ENCODE results near the gene KICS2.
"Not testable (repeated sequence)": the region's sequence is repeated elsewhere in the genome, so short reads cannot be mapped to it uniquely, and the experiment has no call there.

Gene KICS2

DNA sequence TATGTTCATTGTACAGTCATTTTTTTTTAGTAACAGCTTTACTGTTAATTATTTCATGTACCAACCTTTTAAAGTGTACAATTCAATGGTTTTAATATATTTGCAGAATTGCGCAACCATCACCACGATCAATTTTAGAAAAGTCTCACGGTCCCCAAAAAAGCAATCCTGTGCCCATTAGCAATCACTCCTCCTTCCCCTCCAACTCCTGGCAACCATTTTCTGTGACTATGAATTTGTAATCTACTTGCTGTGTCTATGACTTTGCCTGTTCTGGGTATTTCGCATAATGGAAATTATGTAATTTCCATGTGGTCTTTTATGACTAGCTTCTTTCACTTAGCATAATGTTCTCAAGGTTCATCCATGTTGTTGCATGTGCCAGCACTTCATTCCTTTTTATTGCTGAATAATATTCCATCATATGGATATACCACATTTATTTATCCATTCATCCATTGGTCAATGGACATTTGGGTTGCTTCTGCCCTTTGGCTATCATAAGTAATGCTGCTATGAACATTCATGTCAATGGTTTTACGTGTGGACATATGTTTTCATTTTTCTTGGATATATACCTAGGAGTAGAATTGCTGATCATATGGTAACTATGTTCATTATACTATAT is 9.9 kb downstream of the KICS2 start:
- Histone ChIP-seq H3K9me3 (ENCODE audit: low read length) (no peaks in the 10 kb centered on the region), H3K27ac (ENCODE audit: low read depth, low read length) (no peak overlapping the region), H3K27me3 (ENCODE audit: control insufficient read depth in 1 of 2, insufficient read depth in 2 of 2, low read length in 2 of 2) (no peaks in the 10 kb centered on the region), H3K36me3 (ENCODE audit: insufficient read depth, low read length) (no peaks in the 10 kb centered on the region), H3K4me1 (ENCODE audit: insufficient read depth, low read length) (no peaks in the 10 kb centered on the region), H3K9ac (ENCODE audit: low read length) (no peak overlapping the region), H3K4me3 (ENCODE audit: low read depth in 1 of 2, low read length in 2 of 2) (no peak overlapping the region)

DNA sequence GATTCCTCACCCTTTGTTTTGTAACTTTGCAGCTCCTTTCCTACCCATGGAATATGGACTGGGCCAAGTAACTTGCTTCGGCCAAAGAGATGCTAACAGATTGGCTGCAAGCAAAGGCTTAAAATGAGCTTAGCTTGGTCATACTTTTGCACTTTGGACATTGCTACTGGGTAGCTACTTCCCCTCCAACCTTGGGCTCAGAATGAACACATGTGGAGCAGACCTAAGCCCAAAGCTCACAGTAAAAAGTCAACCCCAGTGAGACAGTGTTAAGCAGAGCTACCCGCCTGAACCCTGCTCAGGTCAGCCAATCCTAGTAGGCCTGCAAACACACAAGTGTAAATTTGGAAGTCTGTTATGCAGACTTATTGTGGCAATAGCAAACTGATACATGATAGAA is 14.6 kb downstream of the KICS2 start:
- no peak overlapping the region for H3K4me3 ChIP-seq (ENCODE audit: low read depth in 1 of 2, low read length in 2 of 2)

DNA sequence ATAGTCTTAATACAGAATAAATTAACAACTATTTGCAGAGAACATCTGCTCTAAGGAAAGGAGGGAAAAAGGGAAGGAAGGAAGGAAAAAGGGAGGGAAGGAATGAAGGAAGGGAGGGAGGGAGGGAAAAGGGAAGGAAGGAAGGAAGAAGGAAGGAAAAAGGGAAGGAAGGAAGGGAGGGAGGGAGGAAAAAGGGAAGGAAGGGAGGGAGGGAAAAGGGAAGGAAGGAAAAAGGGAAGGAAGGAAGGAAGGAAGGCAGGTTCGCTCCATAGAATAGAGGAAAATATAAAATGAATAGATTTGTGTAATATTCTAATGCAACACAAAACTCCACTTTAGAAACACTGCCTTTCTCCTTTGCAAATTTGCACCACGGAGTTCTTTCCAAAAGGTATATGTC is 16.6 kb downstream of the KICS2 start:
- Histone ChIP-seq H3K4me3 (ENCODE audit: low read depth in 1 of 2, low read length in 2 of 2) (no peak overlapping the region), H3K9me3 (ENCODE audit: low read length) (no peaks in the 10 kb centered on the region), H3K4me1 (ENCODE audit: insufficient read depth, low read length) (no peaks in the 10 kb centered on the region), H3K27ac (ENCODE audit: low read depth, low read length) (no peak overlapping the region), H3K36me3 (ENCODE audit: insufficient read depth, low read length) (no peaks in the 10 kb centered on the region), H3K27me3 (ENCODE audit: control insufficient read depth in 1 of 2, insufficient read depth in 2 of 2, low read length in 2 of 2) (no peaks in the 10 kb centered on the region), H3K9ac (ENCODE audit: low read length) (no peak overlapping the region)

More for the DNA sequence above, 14.6 kb downstream of the KICS2 start:
- no peak overlapping the region for H3K27ac ChIP-seq (ENCODE audit: low read depth, low read length)
- no peaks in the 10 kb centered on the region for H3K27me3 ChIP-seq (ENCODE audit: control insufficient read depth in 1 of 2, insufficient read depth in 2 of 2, low read length in 2 of 2)
- H3K9me3 ChIP-seq (ENCODE audit: low read length): no peaks in the 10 kb centered on the region
- H3K9ac ChIP-seq (ENCODE audit: low read length): no peak overlapping the region
- no peaks in the 10 kb centered on the region for H3K36me3 ChIP-seq (ENCODE audit: insufficient read depth, low read length)
- H3K4me1 ChIP-seq (ENCODE audit: insufficient read depth, low read length): no peaks in the 10 kb centered on the region

DNA sequence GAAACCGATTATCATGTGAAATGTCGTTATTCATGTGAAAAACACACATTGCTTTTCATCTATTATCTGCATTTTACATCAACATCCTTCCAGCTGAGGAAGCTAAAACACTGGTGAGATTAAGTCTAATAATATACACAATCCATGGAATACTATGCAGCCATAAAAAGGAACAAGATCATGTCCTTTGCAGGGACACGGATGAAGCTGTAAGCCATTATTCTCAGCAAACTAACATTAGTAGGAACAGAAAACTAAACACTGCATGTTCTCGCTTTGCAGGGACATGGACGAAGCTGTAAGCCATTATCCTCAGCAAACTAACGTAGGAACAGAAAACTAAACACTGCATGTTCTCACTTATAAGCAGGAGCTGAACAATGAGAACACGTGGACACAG is 18.3 kb downstream of the KICS2 start:
- no peaks in the 10 kb centered on the region for H3K9me3 ChIP-seq (ENCODE audit: low read length)
- no peaks in the 10 kb centered on the region for H3K4me1 ChIP-seq (ENCODE audit: insufficient read depth, low read length)
- no peak overlapping the region for H3K27ac ChIP-seq (ENCODE audit: low read depth, low read length)
- H3K27me3 ChIP-seq (ENCODE audit: control insufficient read depth in 1 of 2, insufficient read depth in 2 of 2, low read length in 2 of 2): no peaks in the 10 kb centered on the region
- H3K4me3 ChIP-seq (ENCODE audit: low read depth in 1 of 2, low read length in 2 of 2): no peak overlapping the region
- no peaks in the 10 kb centered on the region for H3K36me3 ChIP-seq (ENCODE audit: insufficient read depth, low read length)
- H3K9ac ChIP-seq (ENCODE audit: low read length): no peak overlapping the region

DNA sequence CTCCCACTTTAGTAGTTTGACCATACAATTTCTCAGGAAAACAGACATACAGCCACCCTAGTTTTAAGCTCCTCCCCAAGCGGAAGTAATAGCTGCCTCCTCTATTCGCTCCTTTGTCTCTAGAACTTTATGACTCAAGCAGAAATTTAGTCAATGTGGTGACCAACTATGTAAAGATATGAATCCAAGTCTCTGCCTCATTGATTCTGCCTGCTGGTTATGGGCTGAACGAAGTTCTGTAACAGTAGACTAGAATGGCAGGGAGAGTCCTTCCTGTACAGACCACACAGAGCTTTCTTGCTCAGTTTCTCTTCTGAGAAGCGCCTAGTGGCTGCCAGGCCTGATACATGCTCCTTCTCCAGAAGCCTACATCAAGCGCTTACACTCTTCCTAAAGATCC is 19.1 kb downstream of the KICS2 start:
- Histone ChIP-seq H3K27me3 (ENCODE audit: control insufficient read depth in 1 of 2, insufficient read depth in 2 of 2, low read length in 2 of 2) (no peaks in the 10 kb centered on the region), H3K4me3 (ENCODE audit: low read depth in 1 of 2, low read length in 2 of 2) (no peak overlapping the region), H3K36me3 (ENCODE audit: insufficient read depth, low read length) (no peaks in the 10 kb centered on the region), H3K9me3 (ENCODE audit: low read length) (no peaks in the 10 kb centered on the region), H3K9ac (ENCODE audit: low read length) (no peak overlapping the region), H3K27ac (ENCODE audit: low read depth, low read length) (no peak overlapping the region), H3K4me1 (ENCODE audit: insufficient read depth, low read length) (no peaks in the 10 kb centered on the region)

DNA sequence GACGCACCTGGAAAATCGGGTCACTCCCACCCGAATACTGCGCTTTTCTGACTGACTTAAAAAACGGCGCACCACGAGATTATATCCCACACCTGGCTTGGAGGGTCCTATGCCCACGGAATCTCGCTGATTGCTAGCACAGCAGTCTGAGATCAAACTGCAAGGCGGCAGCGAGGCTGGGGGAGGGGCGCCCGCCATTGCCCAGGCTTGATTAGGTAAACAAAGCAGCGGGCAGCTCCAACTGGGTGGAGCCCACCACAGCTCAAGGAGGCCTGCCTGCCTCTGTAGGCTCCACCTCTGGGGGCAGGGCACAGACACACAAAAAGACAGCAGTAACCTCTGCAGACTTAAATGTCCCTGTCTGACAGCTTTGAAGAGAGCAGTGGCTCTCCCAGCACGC is 26.3 kb downstream of the KICS2 start:
- H3K36me3 ChIP-seq (ENCODE audit: insufficient read depth, low read length); H3K9me3 ChIP-seq (ENCODE audit: low read length); H3K27me3 ChIP-seq (ENCODE audit: control insufficient read depth in 1 of 2, insufficient read depth in 2 of 2, low read length in 2 of 2); H3K4me3 ChIP-seq (ENCODE audit: low read depth in 1 of 2, low read length in 2 of 2); H3K27ac ChIP-seq (ENCODE audit: low read depth, low read length); H3K9ac ChIP-seq (ENCODE audit: low read length); H3K4me1 ChIP-seq (ENCODE audit: insufficient read depth, low read length): not testable (repeated sequence)

DNA sequence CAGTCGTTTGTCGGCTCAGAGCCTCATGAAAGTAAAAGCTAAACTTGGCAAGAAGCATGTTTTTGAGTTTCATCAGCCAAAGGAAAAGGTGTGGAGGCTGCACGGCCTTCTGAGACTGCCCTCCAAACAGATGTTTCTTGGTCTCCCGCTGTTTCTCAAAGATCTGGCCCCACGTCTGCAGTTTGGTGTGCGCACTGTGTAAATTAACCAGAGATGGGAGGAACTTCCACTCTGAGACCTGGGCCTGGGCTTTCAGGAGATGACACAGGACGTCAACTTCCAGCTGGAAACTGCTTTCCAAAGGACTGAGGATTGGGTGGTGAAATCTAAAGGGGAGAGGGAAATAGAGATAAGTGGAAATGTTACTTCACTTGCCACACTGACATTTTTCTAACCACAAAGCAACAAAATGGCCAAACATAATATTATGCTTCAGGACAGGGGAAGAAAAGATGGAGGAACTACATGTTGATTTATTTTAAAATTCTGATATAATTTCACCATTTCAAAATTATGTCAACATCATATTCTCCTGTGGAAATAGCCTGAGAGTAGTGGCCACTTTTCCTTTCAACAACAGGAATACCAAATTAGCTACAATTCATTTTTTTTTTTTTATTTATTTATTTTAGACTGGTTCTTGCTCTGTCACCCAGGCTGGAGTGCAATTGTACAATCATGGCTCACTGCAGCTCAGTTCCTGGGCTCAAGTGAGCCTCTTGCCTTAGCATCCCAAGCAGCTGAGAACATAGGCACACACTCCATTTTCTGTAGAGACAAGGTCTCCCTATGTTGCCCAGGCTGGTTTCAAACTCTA is 27.6 kb downstream of the KICS2 start:
- Histone ChIP-seq H3K4me3 (ENCODE audit: low read depth in 1 of 2, low read length in 2 of 2) (no peak overlapping the region), H3K9ac (ENCODE audit: low read length) (no peak overlapping the region), H3K4me1 (ENCODE audit: insufficient read depth, low read length) (no peaks in the 10 kb centered on the region), H3K9me3 (ENCODE audit: low read length) (no peaks in the 10 kb centered on the region), H3K36me3 (ENCODE audit: insufficient read depth, low read length) (no peaks in the 10 kb centered on the region), H3K27me3 (ENCODE audit: control insufficient read depth in 1 of 2, insufficient read depth in 2 of 2, low read length in 2 of 2) (no peaks in the 10 kb centered on the region), H3K27ac (ENCODE audit: low read depth, low read length) (no peak overlapping the region)

DNA sequence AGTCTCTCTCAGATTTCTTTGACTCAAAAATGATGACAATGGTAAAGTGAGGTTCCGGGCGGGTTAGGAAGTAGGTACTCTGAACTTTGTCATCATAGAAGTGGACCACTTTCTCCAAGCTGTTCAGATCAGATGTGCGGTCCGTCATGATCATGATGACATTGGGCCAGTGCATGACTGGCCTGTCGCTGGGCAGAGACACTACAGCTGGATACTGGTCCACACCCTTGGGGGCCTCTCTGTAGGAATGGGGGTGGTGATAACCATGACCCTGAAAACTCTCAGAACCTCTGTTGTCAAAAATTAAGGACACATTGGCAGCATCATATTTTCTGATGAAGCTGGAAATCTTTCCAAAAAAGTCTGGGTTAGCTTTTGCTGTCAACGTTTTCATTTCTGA is 28.2 kb downstream of the KICS2 start:
- Histone ChIP-seq H3K27ac (ENCODE audit: low read depth, low read length) (no peak overlapping the region), H3K9ac (ENCODE audit: low read length) (no peak overlapping the region)

DNA sequence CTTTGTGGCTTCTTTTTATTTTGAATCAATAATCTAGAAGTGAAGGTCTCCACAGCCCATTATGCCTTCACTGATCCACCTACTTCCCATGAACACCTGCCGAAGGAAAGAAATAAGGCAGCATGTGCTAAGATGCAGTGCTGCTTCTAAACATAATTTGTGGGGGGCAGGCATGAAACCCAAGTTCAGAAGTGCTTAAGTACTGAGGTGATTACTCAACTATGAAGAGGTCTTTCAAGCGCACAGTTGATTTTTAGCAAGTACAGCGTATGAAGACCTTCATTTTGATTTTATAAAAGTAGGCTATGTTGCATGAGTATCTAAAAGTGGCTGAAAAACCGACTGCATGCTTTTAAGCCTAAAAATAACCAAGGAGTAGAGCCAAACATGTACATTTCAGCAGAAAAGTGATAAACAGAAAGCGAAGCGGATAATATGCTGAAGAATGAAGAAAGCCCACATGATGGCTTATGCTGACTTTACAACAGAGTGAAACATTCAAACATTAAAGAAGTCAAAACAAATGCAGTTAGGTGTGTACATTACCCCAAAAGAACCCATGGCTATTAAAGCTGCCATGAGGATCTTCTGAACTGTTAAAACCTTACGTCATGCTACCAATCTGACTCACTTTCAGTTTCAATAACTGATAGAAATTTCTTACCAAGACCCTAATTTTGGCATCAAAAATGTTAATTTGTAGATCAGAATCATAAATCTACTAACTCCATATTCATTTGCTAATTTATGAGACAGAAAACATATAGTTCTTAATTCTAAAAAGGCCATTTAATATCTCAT is 29.3 kb downstream of the KICS2 start:
- H3K27ac ChIP-seq (ENCODE audit: low read depth, low read length): no peak overlapping the region
- no peaks in the 10 kb centered on the region for H3K4me1 ChIP-seq (ENCODE audit: insufficient read depth, low read length)
- no peaks in the 10 kb centered on the region for H3K36me3 ChIP-seq (ENCODE audit: insufficient read depth, low read length)
- H3K9me3 ChIP-seq (ENCODE audit: low read length): no peaks in the 10 kb centered on the region
- no peak overlapping the region for H3K4me3 ChIP-seq (ENCODE audit: low read depth in 1 of 2, low read length in 2 of 2)
- no peak overlapping the region for H3K9ac ChIP-seq (ENCODE audit: low read length)
- H3K27me3 ChIP-seq (ENCODE audit: control insufficient read depth in 1 of 2, insufficient read depth in 2 of 2, low read length in 2 of 2): no peaks in the 10 kb centered on the region

More for the DNA sequence above, 28.2 kb downstream of the KICS2 start:
- H3K4me3 ChIP-seq (ENCODE audit: low read depth in 1 of 2, low read length in 2 of 2): no peak overlapping the region
- H3K36me3 ChIP-seq (ENCODE audit: insufficient read depth, low read length): no peaks in the 10 kb centered on the region
- no peaks in the 10 kb centered on the region for H3K4me1 ChIP-seq (ENCODE audit: insufficient read depth, low read length)
- no peaks in the 10 kb centered on the region for H3K27me3 ChIP-seq (ENCODE audit: control insufficient read depth in 1 of 2, insufficient read depth in 2 of 2, low read length in 2 of 2)
- H3K9me3 ChIP-seq (ENCODE audit: low read length): no peaks in the 10 kb centered on the region

DNA sequence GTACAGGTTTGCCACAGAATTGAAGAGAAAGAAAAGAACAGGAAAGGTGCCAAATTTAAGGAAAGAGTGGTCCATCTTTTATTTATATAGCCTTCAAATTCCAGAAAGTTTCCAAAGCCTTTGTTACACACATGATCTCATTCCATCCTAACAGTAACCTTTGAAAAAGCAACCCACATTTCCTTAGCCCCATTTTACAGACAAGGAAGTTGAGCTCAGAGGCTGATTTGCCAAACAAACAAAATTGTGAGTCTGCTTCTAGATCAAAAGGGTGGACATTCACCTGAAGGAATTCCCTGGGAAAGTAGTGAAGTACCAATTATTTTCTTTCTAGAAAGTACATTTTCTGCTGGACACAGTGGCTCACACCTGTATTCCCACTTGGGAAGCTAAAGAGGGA is 32.0 kb downstream of the KICS2 start:
- H3K4me3 ChIP-seq (ENCODE audit: low read depth in 1 of 2, low read length in 2 of 2): no peak overlapping the region
- H3K9ac ChIP-seq (ENCODE audit: low read length): no peak overlapping the region
- H3K36me3 ChIP-seq (ENCODE audit: insufficient read depth, low read length): no peaks in the 10 kb centered on the region
- no peaks in the 10 kb centered on the region for H3K4me1 ChIP-seq (ENCODE audit: insufficient read depth, low read length)
- H3K27me3 ChIP-seq (ENCODE audit: control insufficient read depth in 1 of 2, insufficient read depth in 2 of 2, low read length in 2 of 2): no peaks in the 10 kb centered on the region
- no peaks in the 10 kb centered on the region for H3K9me3 ChIP-seq (ENCODE audit: low read length)
- H3K27ac ChIP-seq (ENCODE audit: low read depth, low read length): no peak overlapping the region

DNA sequence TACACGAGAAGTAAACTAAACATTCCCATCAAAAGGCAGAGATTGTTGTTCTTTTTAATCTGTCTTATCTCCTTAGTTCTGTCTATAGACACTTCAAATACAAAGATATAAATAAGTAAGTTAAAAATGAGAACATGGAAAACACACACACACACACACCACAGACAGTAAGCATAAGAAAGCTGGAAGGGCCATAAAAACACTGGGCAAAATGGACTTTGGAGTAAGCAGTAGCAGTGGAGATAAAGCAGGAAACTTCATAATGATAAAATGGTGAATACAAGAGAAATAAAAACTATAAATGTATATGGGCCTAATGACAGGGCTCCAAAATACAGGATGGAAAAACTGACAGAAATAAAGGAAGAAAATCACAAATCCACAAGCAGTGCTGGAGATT is 32.6 kb downstream of the KICS2 start:
- no peaks in the 10 kb centered on the region for H3K9me3 ChIP-seq (ENCODE audit: low read length)
- no peak overlapping the region for H3K4me3 ChIP-seq (ENCODE audit: low read depth in 1 of 2, low read length in 2 of 2)
- H3K36me3 ChIP-seq (ENCODE audit: insufficient read depth, low read length): no peaks in the 10 kb centered on the region
- H3K9ac ChIP-seq (ENCODE audit: low read length): no peak overlapping the region
- no peaks in the 10 kb centered on the region for H3K4me1 ChIP-seq (ENCODE audit: insufficient read depth, low read length)
- no peak overlapping the region for H3K27ac ChIP-seq (ENCODE audit: low read depth, low read length)
- no peaks in the 10 kb centered on the region for H3K27me3 ChIP-seq (ENCODE audit: control insufficient read depth in 1 of 2, insufficient read depth in 2 of 2, low read length in 2 of 2)
